ENCODE measurements around the gene CER1. TPM values are rescaled to one million over a fixed set of nuclear protein-coding genes. Genes with fewer than 3 reads are reported as not detected.
A peak's percentile ranks its signal among the peaks of the same experiment; 100 is the strongest.

CER1 gene
- total and polyA plus RNA-seq, 10 of the 15 experiments (the other 5 are each of a cell fraction or from before 2014, with no cell fraction given) = not detected

- in situ Hi-C loops (cut with MboI) (no loop called here), intact Hi-C loops (cut with micrococcal nuclease; ENCODE audit: unreplicated experiment) (no loop called here)
- BruUV-seq (replicated peaks) = no TSS peak
- WGBS (ENCODE audit: insufficient coverage, insufficient replicate concordance, low lambda C conversion rate, missing lambda C conversion rate) = 11% methylated on average over 5 of the region's 5 CpGs
- ChIA-PET POLR2A (no interaction called here), CTCF (no interaction called here), SMC1A (ENCODE audit: uncharacterized antibody, unreplicated experiment) (interaction anchor here (0.8 to 1.3 kb wide), 2 partner anchors 17 to 88 kb away, joined by 3 read pairs; no protein-coding TSS in a partner anchor), RAD21 (ENCODE audit: unreplicated experiment) (no interaction called here)
- no peaks in the 10 kb centered on the region for H3K79me2 ChIP-seq (ENCODE audit: control insufficient read depth, insufficient read depth, low read length)
- H4K20me1 ChIP-seq (ENCODE audit: control insufficient read depth, insufficient read depth) = no peaks in the 10 kb centered on the region
- H2AFZ ChIP-seq (ENCODE audit: control insufficient read depth, low read depth, low read length) = no peak overlapping the region
- H3K9me3 ChIP-seq (replicated peaks; ENCODE audit: control insufficient read depth, insufficient read depth, low read length) = peaks cover 6% of the 10 kb centered on the region
- H3K27ac ChIP-seq (ENCODE audit: control insufficient read depth, insufficient read depth) = no peak overlapping the region
- H3K36me3 ChIP-seq (ENCODE audit: control insufficient read depth in 2 of 2, insufficient read depth in 2 of 2, low read length in 1 of 2) = no peaks in the 10 kb centered on the region
- no peak for DNase-seq (ENCODE audit: low read depth, low spot score)
- no peak overlapping the region for H3K4me3 ChIP-seq
- H3K4me2 ChIP-seq (ENCODE audit: control insufficient read depth, insufficient read depth) = no peak overlapping the region
- no peaks in the 10 kb centered on the region for H3K4me1 ChIP-seq (ENCODE audit: control insufficient read depth, insufficient read depth, low read length)
- H3K9ac ChIP-seq (ENCODE audit: control insufficient read depth, insufficient read depth, low read length) = no peak overlapping the region
- peak; percentile 54 for ATAC-seq
- no peaks in the 10 kb centered on the region for H3K27me3 ChIP-seq (replicated peaks in 1 of 2; ENCODE audit: control insufficient read depth in 2 of 2, insufficient read depth in 2 of 2, low read length in 1 of 2)
- FAIRE-seq = no peak
- TF ChIP-seq ELK1 (IDR thresholded peaks at IDR 0.05; ENCODE audit: low read depth, low read length) (no peak), PAX8 (IDR thresholded peaks at IDR 0.05) (no peak), ATF7 (IDR thresholded peaks at IDR 0.05; ENCODE audit: low read depth) (peak; percentile 41; the same call in 1 of the 2 replicates), ZNF384 (IDR thresholded peaks at IDR 0.05; ENCODE audit: borderline replicate concordance, low read depth, low read length) (0 out of 2 replicates have a peak, but pooled peaks have one; percentile 62), MYC (IDR thresholded peaks at IDR 0.05; ENCODE audit: insufficient read depth, insufficient read length, insufficient replicate concordance, low read length, severe bottlenecking) (no peak), RELB (IDR thresholded peaks at IDR 0.05; ENCODE audit: low read depth) (no peak), SUZ12 (IDR thresholded peaks at IDR 0.05; ENCODE audit: unreplicated experiment) (no peak), SIX5 (IDR thresholded peaks at IDR 0.05; ENCODE audit: low read depth, low read length, severe bottlenecking) (no peak), ZNF24 (IDR thresholded peaks at IDR 0.05) (no peak), EGR1 (IDR thresholded peaks at IDR 0.05; ENCODE audit: borderline replicate concordance in 1 of 2, low read depth in 2 of 2, low read length in 2 of 2) (no peak), PML (IDR thresholded peaks at IDR 0.05; ENCODE audit: low read length) (no peak), PKNOX1 (IDR thresholded peaks at IDR 0.05) (no peak), CHD4 (IDR thresholded peaks at IDR 0.05) (no peak), CTCF (IDR thresholded peaks at IDR 0.05 in 2 of 3, conservative IDR thresholded peaks at IDR 0.05 in 1 of 3; ENCODE audit: control insufficient read depth in 2 of 3, extremely low read depth in 1 of 3, insufficient read depth in 1 of 3, low read depth in 3 of 3, low read length in 3 of 3) (no peak), DPF2 (IDR thresholded peaks at IDR 0.05) (no peak), ETV6 (conservative IDR thresholded peaks at IDR 0.05 in 1 of 2, IDR thresholded peaks at IDR 0.05 in 1 of 2; ENCODE audit: borderline replicate concordance in 1 of 2, low read depth in 1 of 2) (peak in 1 of 2 experiments; percentile 35; a peak in 1 of 4 replicates), FOS (IDR thresholded peaks at IDR 0.05; ENCODE audit: borderline replicate concordance, extremely low read depth, insufficient read length) (no peak), PAX5 (IDR thresholded peaks at IDR 0.05; ENCODE audit: borderline replicate concordance, low read depth, low read length) (no peak), WRNIP1 (IDR thresholded peaks at IDR 0.05; ENCODE audit: borderline replicate concordance, low read depth, low read length) (no peak)
These were observed 15.9 kb downstream of the CER1 start for GRCh38 chr9:14706530-14707140.

Data from GM12878 (cell line).